GM18517 (cell line): Measurements from ENCODE around the gene NKAIN4.
"Not testable (repeated sequence)": the region's sequence is repeated elsewhere in the genome, so short reads cannot be mapped to it uniquely, and the experiment has no call there.

ENCODE experiments used
- ATAC-seq: cut with Tn5 transposase; IDR thresholded peaks from one replicate; pipeline ENCODE4 v1.9.1; 2021; ENCODE audit warnings: mild to moderate bottlenecking, moderate library complexity; ENCODE audit not compliant: unreplicated experiment

NKAIN4 gene

DNA sequence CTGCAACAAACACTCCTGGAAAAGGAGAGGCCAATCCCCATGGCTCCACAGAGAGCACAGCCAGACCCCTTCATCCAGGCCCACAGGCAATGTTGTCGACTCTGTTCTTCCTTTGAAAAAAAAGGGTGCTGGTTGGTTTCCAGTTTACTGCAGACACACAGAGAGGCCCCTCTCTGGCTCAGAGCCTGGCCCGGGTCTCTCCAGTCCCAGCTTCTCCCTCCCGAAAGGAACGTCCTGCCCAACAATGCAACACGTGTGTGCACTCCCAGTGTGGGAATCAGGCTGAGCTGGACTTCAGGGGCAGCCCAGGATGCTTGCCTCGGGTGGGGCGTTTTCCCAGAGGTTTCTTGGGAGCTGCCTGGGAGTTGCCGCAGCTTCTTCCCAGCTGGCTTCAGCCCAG is 4.5 kb upstream of the NKAIN4 start:
- ATAC-seq: no peak

DNA sequence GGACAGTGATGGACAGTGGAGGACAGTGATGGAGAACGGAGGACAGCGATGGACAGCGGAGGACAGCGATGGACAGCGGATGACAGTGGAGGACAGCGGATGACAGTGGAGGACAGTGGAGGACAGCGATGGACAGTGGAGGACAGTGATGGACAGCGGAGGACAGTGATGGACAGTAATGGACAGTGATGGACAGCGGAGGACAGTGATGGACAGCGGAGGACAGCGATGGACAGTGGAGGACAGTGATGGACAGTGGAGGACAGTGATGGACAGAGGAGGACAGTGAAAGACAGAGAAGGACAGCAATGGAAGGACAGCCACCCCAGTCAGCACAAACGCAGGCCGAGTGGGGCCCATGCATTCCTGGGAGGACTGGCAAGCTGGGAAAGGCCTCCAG is 3.4 kb upstream of the NKAIN4 start:
- ATAC-seq: no peak

DNA sequence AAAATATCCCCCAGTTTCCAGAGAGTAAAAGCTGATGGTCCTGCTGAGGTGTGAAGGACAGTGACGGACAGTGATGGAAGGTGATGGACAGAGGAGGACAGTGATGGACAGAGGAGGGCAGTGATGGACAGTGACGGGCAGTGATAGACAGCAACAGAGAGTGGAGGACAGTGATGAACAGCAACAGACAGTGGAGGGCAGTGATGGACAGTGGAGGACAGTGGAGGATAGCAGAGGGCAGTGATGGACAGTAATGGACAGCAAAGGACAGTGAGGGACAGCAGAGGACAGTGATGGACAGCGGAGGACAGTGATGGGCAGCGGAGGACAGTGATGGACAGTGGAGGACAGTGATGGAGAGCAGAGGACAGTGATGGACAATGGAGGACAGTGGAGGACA is 2.7 kb upstream of the NKAIN4 start:
- no peak for ATAC-seq

DNA sequence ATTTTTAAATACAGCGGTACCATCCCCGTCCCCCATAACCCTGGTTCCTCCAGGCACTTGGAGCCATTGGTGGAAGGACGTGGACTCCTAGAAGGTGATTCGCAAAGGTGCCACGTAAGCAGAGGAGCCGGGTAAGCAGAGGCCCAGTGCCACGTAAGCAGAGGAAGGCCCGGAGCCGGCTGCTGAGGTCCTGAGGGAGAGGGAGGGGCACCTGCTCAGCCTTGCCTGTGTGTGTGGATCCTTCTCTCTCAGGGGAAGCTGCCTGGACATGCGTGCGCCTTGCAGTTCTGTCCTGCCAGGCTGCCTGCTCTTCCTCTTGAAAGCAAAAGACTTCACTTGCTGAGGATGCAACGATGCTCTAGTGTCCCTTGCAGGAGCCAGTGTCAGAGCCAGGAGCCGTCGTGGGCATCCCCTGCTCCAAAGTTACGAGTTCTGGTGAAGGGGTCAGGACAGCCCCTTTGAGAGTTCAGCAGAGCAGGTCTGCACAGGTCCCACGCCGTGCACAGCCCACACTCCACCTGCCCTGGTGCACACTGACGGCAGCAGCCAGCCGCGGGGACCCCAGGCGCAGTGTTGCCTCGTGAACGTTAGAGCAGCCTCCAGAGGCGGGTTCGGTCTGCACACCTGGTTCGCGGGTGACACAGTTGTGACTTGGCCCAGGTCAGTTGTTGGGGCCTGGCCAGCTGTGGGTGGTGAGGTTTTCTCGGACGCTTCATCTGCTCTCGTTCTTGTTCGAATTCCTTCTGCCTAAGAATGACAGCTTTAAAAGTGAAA is 1.9 kb upstream of the NKAIN4 start:
- ATAC-seq: no peak

DNA sequence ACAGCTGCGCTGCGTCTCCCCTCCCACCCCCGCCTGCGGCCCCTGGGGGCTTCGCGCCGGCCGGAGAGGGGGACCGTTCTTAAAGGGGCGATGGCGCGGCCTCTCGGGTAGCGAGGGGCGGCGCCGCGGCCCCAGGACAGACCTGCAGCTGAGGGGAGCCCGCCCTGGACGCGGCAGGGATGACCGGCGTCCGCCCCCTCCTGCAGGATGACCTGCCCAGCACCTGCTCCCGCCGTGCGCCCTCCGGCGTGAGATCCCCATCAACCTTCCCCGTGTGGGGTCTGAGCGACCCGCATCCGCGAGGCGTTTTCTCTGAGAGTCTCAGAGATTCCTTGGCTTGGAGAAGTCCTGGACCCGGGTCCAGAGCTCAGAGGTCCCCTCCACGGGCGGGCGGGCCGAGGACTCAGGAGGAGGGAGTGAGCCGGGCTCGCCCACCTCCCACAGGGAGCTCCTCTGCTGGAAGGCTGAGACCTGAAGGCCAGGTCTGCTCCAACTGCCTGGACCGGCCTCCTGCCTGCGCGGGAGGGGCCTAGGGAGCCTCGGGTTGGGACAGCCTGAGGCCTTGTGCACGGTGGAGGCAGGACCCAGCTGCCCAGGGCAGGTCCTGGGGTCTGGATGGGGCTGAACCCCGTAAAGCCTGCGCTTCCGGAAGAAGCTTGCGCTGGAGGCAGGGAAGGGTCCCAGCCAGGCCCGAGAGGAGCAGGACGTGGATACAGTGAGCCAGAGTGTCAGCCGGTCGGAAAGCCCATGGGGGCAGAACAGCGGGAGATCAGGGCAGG is 532 bp upstream of the NKAIN4 start:
- no peak for ATAC-seq

DNA sequence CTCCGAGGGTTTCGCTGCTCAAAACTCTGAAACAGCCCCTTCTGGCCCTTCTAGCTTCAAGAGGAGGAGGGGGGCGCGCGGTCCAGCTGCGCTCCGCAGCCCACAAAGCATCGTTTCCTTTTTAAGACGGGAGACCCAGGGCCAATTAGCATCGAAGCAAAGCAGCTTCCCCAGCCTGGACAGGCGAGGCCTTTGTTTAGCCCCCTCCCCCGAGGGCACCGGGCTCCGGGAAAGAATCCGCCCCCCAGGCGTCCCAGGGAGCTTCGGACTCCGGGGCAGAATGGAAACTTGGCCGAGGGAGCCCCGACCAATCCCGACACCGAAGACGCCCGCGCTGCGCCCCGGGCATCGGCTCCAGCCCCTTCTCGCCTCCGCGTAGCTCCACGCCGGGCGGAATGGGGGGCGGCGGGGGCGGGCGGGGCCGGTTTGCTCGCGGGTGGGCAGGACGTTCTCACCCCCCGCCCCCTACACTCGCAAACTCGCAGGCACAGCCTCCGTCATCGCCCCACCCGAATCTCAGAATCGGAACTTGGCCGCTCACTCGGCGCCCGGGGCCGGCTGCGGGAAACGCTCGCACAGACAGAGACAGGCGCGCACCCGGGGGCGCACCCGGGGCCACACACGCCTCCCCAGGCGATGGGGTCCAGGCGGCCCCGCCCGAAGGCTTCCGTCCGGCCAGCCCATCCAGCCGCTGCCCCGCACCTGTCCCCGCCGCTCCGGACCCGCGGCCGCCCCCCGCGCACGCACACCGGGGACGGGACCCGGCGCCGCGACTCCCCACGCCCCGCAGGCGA is 628 bp downstream of the NKAIN4 start:
- ATAC-seq: no peak

DNA sequence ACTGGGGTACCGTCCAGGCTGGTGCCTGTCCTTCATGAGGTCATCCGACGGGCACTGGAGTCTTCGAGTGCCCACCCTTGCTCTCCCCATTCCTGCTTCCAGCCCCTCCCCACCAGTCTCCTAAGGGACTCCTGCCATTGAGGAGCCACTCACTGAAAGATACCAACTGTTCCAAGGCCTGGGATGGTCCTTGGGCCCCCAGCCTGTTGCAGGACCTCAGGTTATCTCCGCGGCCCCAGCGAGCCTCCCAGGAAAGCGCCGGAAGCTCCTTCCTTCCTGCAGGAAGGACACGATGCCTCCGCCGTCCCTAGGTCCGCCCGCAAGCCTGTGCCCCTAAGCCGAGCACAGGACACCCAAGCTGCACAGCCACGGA is 1.2 kb downstream of the NKAIN4 start:
- ATAC-seq: no peak

DNA sequence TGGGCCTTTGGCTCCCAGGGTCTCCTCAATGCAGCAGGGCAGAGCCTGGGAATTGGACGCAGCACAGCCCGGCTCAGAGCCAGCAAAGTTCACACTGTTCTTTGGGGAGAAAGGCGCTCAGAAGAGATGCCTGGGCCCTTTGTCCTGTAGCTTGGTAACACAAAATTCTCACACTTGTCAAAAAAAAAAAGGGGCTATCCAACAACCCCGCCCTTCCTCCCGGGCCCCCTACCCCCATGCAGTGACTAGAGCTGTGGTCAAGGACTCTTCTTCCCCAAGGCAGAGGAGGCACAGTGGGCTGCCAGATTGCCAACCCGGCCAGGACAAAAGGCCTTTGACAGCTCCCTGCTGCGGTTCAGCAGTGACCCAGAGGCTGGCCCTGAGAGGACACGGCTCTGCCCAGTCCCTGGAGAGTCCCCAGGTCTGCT is 2.0 kb downstream of the NKAIN4 start:
- ATAC-seq: no peak

DNA sequence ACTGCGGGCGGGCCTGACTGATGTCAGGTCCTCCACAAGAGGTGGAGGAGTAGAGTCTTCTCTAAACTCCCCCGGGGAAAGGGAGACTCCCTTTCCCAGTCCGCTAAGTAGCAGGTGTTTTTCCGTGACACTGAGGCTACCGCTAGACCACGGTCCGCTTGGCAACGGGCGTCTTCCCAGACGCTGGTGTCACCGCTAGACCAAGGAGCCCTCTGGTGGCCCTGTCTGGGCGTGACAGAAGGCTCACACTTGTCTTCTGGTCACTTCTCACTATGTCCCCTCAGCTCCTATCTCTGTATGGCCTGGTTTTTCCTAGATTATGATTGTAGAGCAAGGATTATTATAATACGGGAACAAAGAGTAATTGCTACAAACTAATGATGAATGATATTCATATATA is 2.9 kb downstream of the NKAIN4 start:
- not testable (repeated sequence) for ATAC-seq

DNA sequence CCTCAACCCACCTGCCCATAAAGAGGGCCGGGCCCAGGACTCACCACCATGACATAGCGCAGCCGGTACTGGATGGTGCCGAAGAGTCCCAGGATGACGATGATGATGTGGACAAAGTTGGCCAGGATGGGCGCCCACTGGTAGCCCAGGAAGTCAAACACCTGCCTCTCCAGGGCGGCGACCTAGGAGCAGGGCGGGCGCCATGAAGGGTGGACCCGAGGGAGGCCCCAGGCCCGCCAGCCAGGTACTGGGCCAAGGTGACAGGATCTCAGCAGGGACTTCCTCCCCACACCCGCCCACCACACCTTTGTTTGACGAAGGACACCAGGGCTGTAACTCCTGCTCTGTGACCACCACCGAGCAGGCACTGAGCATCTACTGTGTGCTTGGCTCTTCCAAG is 4.4 kb downstream of the NKAIN4 start:
- ATAC-seq: no peak

DNA sequence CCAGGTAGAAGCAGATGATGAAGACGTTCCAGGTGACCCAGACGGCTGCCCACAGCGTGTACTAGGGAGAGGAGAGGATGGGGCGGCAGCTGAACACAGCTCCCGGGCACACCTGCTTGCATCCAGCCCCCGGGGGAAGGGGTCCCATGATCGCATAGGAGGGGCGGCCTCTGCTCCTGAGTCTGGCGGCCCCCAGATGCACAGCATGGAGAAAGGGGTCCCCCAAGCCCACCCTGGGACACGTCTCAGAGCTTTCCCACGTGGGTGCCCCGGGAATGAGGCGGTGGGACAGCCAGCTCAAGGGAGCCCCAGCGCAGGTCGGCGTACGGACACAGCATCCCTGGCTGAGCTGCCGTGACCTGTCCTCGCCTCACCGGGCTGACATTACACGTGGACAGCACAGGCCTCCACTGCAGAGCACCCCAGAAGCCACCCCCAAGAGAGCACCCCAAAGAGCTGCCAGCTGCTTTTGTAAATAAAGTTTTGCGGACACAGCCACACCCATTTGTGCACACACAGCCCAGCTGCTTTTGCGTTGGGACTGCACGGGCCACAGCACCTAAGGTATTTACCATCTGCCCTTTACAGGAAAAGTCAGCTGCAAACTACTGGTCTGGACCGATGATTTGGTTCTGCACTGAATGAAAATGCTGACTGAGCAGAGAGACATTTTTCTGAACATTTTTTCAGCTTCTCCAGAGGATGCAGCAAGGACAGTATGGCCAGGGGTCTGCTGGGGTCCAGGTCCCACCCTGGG is 5.2 kb downstream of the NKAIN4 start:
- no peak for ATAC-seq

DNA sequence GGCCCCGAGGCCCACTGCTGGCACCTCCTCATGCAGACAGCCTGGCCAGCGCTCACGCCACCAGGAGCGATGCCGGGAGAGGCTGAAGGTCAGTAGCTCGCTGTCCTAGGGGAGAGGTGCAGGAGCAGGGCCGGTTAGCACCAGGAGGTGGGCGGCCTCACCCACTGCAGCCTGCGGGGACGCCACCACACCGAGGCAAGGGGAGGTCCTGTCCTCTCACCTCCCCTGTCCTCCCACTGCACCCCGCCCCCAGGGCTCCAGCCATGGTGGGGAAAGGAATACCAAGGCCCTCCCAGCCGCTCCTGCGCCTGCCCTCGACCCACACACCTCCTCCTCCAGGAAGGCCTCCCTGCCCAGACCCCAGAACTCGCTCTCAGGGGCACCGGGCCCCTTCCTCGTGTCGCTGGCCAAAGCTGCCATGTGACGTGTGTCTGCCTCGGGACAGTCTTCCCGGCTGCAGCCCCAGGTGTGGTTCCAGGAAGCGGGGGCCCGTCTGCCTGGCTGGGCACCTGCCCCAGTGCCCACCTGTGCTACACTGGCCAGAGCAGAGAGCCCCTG is 6.5 kb downstream of the NKAIN4 start:
- no peak for ATAC-seq

DNA sequence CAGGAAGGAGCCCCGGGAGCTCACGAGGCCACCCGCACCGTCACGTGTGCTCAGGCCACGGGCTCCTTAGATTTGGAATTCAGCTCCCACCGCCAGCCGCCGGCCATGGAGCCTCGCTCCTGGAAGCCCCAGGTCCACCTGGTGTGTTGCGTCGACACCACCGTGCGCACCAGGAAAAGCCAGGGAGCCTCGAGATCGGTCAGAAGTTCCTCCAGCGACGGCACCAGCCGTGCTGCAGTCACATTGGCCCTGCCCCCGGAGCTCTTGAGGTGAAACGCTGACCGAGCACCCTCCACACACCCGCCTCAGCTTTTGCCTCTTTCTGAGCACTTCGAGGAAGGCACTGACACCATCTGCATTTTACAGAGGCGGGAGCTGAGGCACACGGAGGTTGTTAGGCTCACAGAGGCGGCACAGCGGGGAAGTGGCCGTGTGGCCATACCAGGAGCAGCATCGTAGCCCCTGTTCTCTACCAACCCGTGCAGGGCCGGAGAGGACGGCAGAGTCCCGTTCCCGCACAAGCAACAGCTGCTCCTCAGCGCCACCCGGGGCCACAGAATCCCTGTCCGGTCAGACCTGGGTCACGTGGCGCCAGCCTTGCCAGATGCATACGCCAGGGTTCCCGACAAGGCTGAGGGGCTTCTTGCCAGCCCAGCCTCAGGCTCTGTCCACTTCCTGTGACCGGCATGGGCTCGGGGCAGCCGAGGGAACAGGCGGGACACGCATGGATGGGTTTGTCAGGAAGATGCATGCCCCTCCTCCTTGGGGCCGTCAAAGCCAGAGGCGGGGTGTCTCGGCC is 7.6 kb downstream of the NKAIN4 start:
- ATAC-seq: no peak

DNA sequence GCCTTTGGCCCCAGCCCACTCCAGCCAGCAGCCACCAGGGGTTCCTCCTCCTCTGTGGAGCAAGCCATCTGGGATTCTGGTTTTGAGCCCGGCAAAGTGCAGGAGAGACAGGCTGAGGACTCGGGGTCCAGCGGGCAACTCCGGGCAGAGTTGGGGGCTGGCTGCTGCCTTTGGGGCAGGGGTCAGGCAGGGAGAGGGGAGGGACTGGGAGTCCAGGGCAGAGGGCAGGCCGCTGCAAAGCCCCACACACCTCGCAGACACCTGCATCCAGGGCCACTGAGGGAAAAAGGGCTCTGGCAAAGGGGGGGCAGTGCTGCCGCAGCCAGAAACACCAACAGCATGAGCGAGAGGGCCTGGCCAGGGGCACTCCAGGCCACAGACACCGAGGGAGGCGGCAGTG is 9.8 kb downstream of the NKAIN4 start:
- ATAC-seq: no peak

DNA sequence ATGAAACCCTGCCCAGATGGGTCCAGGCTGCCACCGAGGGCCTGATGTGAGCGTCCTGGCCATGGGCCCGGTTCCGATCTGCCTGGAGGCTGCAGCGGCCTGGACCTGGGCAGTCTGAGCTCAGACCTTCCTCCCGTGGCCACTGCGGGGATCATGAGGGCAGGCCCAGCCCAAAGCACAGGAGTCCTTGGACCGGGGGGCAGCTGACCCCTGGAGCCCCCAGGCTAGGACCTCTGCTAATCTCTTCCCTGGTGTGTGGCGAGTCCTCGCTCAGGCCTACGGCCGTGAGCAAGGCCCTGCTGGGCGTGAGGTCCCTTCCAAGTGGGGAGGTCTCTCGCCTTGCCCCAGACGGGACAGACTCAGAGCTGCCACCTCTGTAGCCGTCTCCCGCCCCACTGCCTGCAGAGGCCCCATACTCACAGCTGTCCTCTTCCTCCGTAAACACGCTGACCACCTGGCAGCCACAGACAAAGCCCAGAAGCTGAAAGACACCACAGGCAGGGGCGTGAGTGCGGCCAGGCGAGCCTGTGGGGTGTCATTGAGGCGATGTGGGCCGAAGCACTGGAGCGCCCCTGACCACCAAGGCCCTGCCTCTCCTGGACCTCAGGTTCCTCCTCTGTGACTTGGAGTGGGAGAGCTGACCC is 10.5 kb downstream of the NKAIN4 start:
- ATAC-seq: no peak

DNA sequence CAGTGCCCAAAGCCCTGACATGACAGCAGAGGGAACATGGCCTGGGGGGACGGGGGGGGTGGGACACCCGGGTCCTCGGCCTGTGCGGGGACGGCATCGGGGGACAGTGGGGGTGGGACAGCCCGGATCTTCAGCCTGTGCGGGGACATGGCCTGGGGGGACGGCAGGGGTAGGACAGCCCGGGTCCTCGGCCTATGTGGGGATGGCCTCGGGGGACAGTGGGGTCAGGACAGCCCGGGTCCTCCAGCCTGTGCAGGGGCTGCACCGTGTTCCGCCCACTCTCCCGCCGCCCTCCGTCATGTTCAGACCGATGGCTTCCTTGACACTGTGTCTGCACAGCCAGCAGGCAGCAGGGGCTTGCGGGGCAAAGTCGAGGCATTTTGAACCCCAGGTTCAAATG is 11.5 kb downstream of the NKAIN4 start:
- ATAC-seq: no peak

DNA sequence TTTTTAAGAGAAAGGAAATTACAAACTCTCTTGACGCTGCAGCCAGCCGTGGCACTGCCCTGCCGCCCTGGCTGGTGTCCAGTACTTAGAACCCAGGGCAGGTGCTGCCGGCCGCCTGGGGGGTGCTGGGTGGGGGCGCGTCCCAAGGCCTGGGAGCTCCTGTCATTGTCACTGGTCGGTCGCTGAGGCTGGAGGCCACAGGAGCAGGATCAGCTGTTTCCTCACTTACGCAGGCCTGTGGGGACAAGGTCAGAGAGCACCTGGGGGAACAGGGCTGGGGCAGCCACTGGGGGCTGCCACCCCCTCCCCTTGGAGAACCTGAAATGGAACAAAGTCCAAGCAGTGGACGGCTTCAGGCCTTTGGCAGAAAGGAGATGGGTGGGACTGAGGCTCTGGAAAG is 13.0 kb downstream of the NKAIN4 start:
- ATAC-seq: no peak

DNA sequence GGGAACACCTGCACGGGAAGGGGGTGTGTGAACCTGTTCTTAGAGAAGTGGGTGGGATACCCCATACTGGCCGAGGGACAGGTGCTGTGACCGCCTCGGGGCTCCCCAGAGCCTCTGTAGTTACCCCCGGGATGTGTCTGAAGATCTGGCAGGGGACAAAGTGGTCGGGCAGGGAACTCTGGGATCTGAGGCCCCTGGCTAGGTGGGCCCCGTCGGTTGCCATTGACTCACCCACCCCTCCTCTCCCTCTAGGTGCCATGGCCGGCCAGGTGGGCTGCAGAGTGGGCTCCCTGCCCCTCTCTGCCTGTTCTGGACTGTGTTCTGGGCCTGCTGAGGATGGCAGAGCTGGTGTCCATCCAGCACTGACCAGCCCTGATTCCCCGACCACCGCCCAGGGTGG is 14.3 kb downstream of the NKAIN4 start:
- no peak for ATAC-seq

DNA sequence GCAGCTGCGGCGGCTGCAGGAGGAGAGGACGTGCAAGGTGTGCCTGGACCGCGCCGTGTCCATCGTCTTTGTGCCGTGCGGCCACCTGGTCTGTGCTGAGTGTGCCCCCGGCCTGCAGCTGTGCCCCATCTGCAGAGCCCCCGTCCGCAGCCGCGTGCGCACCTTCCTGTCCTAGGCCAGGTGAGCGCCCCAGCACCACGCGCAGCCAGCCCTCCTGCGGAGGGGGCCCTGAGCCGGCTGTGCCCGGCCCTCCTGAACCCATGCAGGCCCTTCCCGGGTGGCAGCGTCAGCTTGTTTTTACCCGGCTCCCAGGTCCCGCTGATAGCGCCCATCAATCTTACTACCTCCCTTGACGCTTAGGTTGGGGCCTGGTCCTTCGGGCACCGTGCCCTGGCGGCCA is 14.8 kb downstream of the NKAIN4 start:
- no peak for ATAC-seq
